ENCODE results near the gene TNS1. TPM values are rescaled to one million over a fixed set of nuclear protein-coding genes. Genes with fewer than 3 reads are reported as not detected.
A peak's percentile ranks its signal among the peaks of the same experiment; 100 is the strongest.

Gene TNS1
- total RNA-seq, 4 donors from 2014 or later = 23.1 to 156 (median 81.1) TPM

GRCh38 chr2:217979151-217979811, 23.5 kb downstream of the TNS1 start:
- H3K4me1 ChIP-seq = peaks cover 0 to 17% (median 0%) of the 10 kb centered on the region in 4 donors
- peak overlapping the region; percentile 24 to 56 (median 40) for H3K4me3 ChIP-seq
- H3K27me3 ChIP-seq = no peaks in the 10 kb centered on the region
- peak overlapping the region; percentile 58 to 86 (median 66) for H3K27ac ChIP-seq
- no peaks in the 10 kb centered on the region for H3K9me3 ChIP-seq
- no peaks in the 10 kb centered on the region for H3K36me3 ChIP-seq
- no peak for TF ChIP-seq POLR2A (IDR thresholded peaks at IDR 0.05)
- TF ChIP-seq, protein P1, sequence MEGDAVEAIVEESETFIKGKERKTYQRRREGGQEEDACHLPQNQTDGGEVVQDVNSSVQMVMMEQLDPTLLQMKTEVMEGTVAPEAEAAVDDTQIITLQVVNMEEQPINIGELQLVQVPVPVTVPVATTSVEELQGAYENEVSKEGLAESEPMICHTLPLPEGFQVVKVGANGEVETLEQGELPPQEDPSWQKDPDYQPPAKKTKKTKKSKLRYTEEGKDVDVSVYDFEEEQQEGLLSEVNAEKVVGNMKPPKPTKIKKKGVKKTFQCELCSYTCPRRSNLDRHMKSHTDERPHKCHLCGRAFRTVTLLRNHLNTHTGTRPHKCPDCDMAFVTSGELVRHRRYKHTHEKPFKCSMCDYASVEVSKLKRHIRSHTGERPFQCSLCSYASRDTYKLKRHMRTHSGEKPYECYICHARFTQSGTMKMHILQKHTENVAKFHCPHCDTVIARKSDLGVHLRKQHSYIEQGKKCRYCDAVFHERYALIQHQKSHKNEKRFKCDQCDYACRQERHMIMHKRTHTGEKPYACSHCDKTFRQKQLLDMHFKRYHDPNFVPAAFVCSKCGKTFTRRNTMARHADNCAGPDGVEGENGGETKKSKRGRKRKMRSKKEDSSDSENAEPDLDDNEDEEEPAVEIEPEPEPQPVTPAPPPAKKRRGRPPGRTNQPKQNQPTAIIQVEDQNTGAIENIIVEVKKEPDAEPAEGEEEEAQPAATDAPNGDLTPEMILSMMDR (IDR thresholded peaks at IDR 0.05) = no peak
- DNase-seq = peak in 1 of 3 donors; percentile 40

- peaks cover 0 to 17% (median 0%) of the 10 kb centered on the region in 4 donors for H3K4me1 ChIP-seq
- peak in 1 of 3 donors; percentile 43 for DNase-seq
- no peaks in the 10 kb centered on the region for H3K27me3 ChIP-seq
- peak overlapping the region; percentile 24 to 56 (median 40) for H3K4me3 ChIP-seq
- no peaks in the 10 kb centered on the region for H3K9me3 ChIP-seq
- no peaks in the 10 kb centered on the region for H3K36me3 ChIP-seq
- H3K27ac ChIP-seq = peak overlapping the region; percentile 58 to 86 (median 66)
- TF ChIP-seq, protein P1 (IDR thresholded peaks at IDR 0.05) = no peak
- TF ChIP-seq POLR2A (IDR thresholded peaks at IDR 0.05) = no peak
Measured at GRCh38 chr2:217978536-217979150, 24.2 kb downstream of the TNS1 start.

DNA sequence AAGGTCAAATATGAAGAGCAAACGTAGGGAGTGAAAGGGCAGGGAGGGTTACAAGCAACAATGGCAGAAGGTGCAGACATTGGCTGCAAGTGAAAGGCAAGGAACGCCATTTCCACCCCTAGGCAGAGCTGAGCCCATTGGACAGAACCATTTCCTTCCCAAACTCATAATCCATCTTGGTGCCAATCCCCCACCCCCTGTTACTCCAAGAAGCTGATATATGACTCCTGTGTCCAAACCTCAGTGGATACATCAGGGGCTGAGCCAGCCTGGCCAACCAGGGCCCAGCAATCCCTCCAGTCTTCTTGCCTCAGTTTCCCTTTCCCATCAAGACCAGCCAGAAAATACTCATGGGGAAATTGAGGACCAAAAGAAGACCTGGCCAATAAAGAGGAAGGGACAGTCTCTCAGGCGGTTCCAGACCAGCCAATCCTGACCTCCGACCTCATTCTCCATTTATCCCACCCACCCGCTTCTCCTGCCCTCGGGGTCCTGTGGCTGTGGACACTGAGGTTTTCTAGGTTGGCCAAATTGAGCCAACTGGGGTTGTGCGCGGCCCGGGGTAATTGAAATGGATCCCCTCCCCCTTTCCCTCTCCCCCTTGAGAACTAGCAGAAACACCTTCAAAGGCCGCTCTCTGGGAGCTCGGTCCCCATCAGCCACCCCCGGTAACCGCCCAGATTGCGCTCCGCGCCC, 24.8 kb downstream of the TNS1 start:
- TF ChIP-seq, protein P1 (IDR thresholded peaks at IDR 0.05) = no peak
- TF ChIP-seq POLR2A (IDR thresholded peaks at IDR 0.05) = no peak
- no peaks in the 10 kb centered on the region for H3K36me3 ChIP-seq
- no peaks in the 10 kb centered on the region for H3K9me3 ChIP-seq
- H3K4me3 ChIP-seq = peak overlapping the region; percentile 24 to 56 (median 40)
- peak in 2 of 3 donors; percentile 8 to 10 for DNase-seq
- no peaks in the 10 kb centered on the region for H3K27me3 ChIP-seq
- peaks cover 0 to 17% (median 0%) of the 10 kb centered on the region in 4 donors for H3K4me1 ChIP-seq
- peak overlapping the region in 3 of 4 donors; percentile 58 to 86 (median 71) for H3K27ac ChIP-seq

GRCh38 chr2:217976301-217976700, 26.5 kb downstream of the TNS1 start:
- no peak for TF ChIP-seq POLR2A (IDR thresholded peaks at IDR 0.05)
- TF ChIP-seq, protein P1 (IDR thresholded peaks at IDR 0.05) = no peak
- no peak overlapping the region for H3K27ac ChIP-seq
- H3K4me3 ChIP-seq = no peak overlapping the region
- no peaks in the 10 kb centered on the region for H3K27me3 ChIP-seq
- DNase-seq = peak in 1 of 3 donors; percentile 19
- no peaks in the 10 kb centered on the region for H3K9me3 ChIP-seq
- peaks cover 0 to 24% (median 0%) of the 10 kb centered on the region in 4 donors for H3K4me1 ChIP-seq
- H3K36me3 ChIP-seq = no peaks in the 10 kb centered on the region

DNA sequence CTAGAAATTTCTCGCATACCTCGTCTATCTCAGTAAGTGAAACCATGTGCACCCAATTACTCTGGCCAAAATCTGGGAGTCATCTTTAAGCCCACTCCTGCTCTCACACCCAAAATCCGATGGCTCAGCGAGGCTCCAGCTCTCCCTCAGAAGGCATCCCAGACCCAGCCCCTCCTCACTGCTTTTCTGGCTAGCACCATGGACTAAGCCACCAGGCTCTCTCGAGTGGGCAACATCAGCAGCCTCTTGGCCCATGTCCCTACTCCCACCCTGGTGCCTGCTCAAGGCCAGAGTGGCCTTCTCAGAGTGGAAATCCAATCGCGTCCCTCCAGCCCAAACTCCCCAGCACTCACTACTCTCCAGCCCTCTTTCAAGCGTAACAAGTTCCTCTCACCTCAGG, 27.2 kb downstream of the TNS1 start:
- Histone ChIP-seq H3K9me3 (no peaks in the 10 kb centered on the region), H3K4me3 (no peak overlapping the region), H3K36me3 (no peaks in the 10 kb centered on the region), H3K27ac (peak overlapping the region in 1 of 4 donors; percentile 45), H3K27me3 (no peaks in the 10 kb centered on the region), H3K4me1 (peaks cover 0 to 24% (median 0%) of the 10 kb centered on the region in 4 donors)
- DNase-seq = peak in 1 of 3 donors; percentile 26
- TF ChIP-seq, protein P1 (IDR thresholded peaks at IDR 0.05) = no peak
- no peak for TF ChIP-seq POLR2A (IDR thresholded peaks at IDR 0.05)

Measured in Peyer's patch (tissue), 4 donors.